Muscle of leg (tissue), 11 donors: ENCODE results near the gene FOXB2. TPM values are rescaled to one million over a fixed set of nuclear protein-coding genes. Genes with fewer than 3 reads are reported as not detected.

Source experiments
- DNase-seq: peaks from one replicate; pipeline ENCODE4 v3.0.0; 2013
- H3K27ac ChIP-seq: one replicate; pipeline ENCODE4 v1.5.1; 2013; ENCODE audit warnings: mild to moderate bottlenecking, low read length, control low read depth
- H3K27me3 ChIP-seq: one replicate; pipeline ENCODE4 v1.6.1; 2013; ENCODE audit warnings: low read length; ENCODE audit not compliant: control insufficient read depth, insufficient read depth
- H3K36me3 ChIP-seq: one replicate; pipeline ENCODE4 v1.6.1; 2013; ENCODE audit warnings: low read length; ENCODE audit not compliant: control insufficient read depth, insufficient read depth
- H3K4me1 ChIP-seq: one replicate; pipeline ENCODE4 v1.6.1; 2013; ENCODE audit warnings: low read length; ENCODE audit not compliant: control insufficient read depth, insufficient read depth
- H3K4me3 ChIP-seq: one replicate; pipeline ENCODE4 v1.5.1; 2013; ENCODE audit warnings: low read length, control low read depth
- H3K9me3 ChIP-seq: replicated peaks from 2 replicates; pipeline ENCODE4 v1.6.1; 2013; ENCODE audit warnings: low read depth, low read length; ENCODE audit not compliant: control insufficient read depth
- WGBS: methylation state at CpG from one replicate; pipeline ENCODE4 v1.1.5; 2013; ENCODE audit warnings: missing lambda C conversion rate; ENCODE audit not compliant: insufficient coverage; 5-methylcytosine and 5-hydroxymethylcytosine counted together
- polyA plus RNA-seq, 8 donors: library from polyadenylated mRNA; unstranded; fragments of 120-200 nt; gene quantifications; one replicate each; pipeline versions ENCODE4 v1.2.1 to v1.2.3, GENCODE V29; 2013; ENCODE audit warnings: inconsistent platforms in 1 of 8, low replicate concordance in 1 of 8; ENCODE audit not compliant: insufficient read length in 8 of 8, insufficient read depth in 1 of 8
- total RNA-seq: library from RNA; stranded (reverse); fragments of 120-200 nt; gene quantifications from one replicate; pipeline ENCODE4 v1.2.4, GENCODE V29; 2013

The FOXB2 gene
- total and polyA plus RNA-seq, 9 donors: not detected

DNA sequence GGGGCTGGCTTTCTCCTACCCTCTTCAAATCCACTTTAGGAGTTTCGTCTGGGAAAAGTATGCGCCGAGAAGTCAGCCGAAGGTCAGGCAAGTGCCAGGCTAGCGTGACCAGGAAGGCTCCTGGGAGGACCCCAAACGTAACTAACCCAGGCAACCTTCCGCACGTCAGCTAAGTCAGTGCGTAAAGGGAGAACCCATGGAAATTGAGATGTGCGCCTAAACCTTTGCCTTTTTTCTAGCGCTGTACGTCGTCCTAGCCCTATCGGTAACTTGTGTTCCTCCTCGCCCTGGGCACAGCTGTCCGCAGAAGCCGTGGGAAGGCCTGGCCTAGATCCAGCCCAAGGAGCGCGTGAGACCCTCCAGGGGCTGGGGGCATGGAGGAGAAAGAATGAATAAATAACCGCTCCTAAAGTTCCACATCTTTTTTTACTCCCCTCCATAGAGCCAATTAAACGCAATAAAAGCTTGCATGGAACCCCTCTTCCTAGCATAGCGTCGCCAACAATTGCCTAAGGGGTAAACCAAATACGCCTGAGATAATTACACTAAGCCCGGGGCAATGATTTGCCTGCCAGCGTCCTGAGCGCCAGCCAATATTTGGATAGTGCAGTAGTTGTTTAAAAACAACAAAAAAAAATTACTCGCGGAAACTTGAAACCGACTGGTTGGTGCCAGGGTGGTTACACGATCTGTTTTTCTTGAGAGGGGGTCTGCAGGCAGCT, 4.0 kb upstream of the FOXB2 start:
- Histone ChIP-seq H3K27ac (no peak overlapping the region), H3K27me3 (peaks cover 90% of the 10 kb centered on the region), H3K4me1 (peaks cover 56% of the 10 kb centered on the region), H3K36me3 (no peaks in the 10 kb centered on the region), H3K4me3 (peak overlapping the region; percentile 8), H3K9me3 (no peaks in the 10 kb centered on the region)
- DNase-seq: no peak
- under 1% methylated on average over 16 of the region's 31 CpGs for WGBS

DNA sequence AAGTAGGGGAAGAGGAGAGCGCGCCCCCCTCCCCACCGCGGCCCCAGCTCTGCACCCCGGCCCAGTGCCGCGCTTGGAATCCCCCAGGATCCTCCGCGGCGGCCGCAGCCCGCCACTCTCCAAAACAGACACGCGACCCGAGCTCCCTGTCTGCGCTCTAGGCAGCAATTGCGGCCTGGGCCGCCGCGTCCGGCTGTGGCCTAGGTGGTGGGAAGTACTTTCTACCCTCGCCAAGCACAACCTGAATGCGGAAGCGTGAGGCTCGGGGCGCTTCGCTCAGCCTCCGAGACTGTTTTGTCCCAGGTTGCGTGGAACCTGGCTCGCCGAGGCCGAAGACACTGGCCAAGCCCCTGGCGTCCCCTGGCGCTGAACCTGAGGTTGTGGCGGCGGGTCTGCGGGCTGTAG, 3.3 kb upstream of the FOXB2 start:
- Histone ChIP-seq H3K4me3 (peak overlapping the region; percentile 8), H3K4me1 (peaks cover 61% of the 10 kb centered on the region), H3K27me3 (peaks cover 91% of the 10 kb centered on the region), H3K27ac (no peak overlapping the region), H3K36me3 (no peaks in the 10 kb centered on the region), H3K9me3 (no peaks in the 10 kb centered on the region)
- no peak for DNase-seq
- WGBS: under 1% methylated on average over 30 of the region's 37 CpGs

DNA sequence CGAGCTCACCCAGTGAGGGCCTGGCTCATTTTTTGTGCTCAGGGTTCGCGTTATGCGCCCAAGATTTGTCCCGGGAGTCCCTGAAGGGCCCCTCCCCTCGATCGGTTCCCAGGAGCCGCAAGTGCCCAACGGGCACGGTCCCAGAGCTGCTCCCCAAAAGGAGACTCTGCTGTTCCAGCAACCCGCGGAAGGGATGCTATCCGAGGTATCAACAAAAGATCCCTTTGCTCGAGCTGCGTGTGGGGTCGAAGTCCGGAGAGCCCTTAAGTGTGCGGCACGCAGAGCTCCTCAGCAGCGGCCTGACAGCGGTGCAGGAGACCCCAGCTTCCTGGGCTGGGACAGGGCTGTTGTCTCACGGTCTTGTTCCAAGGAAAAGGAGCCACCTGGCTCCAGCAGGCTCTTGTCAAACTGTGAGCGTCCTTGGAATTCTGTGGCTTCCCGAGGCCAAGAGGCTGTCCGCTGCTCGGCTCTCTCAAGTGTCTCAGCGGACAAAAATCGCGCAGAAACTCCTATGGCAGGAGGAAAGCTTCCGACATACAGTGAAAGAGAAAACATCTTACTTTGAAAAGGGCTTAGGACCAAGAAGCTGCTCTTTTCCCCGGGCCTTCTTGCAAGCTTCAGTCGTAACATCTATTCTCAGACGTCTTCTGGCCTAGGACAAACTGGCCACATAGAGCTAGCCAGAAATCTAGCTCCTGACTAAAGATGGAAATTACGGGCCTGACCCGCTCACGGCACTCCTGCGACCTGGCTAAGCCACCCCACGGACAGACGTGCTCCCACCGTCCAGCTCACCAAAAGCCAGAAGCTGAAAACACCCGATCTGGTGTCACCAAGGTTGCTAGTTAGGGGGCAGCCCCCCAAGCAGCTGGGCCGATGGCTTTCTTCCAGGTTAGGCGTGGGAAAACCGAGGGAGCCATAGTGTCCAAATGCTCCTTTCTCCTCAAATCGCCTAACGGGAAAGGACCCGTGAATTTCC, 2.6 kb upstream of the FOXB2 start:
- 5% methylated on average over 44 of the region's 47 CpGs for WGBS
- H3K36me3 ChIP-seq: no peaks in the 10 kb centered on the region
- H3K4me1 ChIP-seq: peaks cover 60% of the 10 kb centered on the region
- H3K4me3 ChIP-seq: no peak overlapping the region
- peaks cover 96% of the 10 kb centered on the region for H3K27me3 ChIP-seq
- no peak for DNase-seq
- H3K9me3 ChIP-seq: no peaks in the 10 kb centered on the region
- H3K27ac ChIP-seq: no peak overlapping the region

DNA sequence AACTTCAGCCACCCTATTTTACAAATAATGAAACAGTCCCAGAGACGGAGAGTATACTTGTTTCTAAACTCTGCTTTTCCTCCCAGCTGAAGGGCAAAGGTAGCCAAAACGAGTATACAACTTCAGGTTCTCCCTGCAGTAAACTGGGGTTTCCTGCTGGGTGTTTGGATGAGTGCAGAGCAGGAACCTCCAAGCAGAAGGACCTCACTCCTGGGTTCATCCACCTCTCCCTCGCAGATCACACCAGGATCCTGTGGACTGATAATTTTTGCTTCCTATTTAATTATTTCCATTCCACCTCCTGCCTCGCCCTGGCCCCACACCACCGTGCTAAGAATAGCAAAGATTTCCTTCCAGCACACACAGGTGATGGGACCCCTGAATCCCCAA, 2.0 kb upstream of the FOXB2 start:
- Histone ChIP-seq H3K27me3 (peaks cover 96% of the 10 kb centered on the region), H3K4me3 (no peak overlapping the region), H3K9me3 (no peaks in the 10 kb centered on the region), H3K36me3 (no peaks in the 10 kb centered on the region), H3K27ac (no peak overlapping the region), H3K4me1 (peaks cover 58% of the 10 kb centered on the region)
- 0% methylated on average over 2 of the region's 5 CpGs for WGBS
- no peak for DNase-seq

DNA sequence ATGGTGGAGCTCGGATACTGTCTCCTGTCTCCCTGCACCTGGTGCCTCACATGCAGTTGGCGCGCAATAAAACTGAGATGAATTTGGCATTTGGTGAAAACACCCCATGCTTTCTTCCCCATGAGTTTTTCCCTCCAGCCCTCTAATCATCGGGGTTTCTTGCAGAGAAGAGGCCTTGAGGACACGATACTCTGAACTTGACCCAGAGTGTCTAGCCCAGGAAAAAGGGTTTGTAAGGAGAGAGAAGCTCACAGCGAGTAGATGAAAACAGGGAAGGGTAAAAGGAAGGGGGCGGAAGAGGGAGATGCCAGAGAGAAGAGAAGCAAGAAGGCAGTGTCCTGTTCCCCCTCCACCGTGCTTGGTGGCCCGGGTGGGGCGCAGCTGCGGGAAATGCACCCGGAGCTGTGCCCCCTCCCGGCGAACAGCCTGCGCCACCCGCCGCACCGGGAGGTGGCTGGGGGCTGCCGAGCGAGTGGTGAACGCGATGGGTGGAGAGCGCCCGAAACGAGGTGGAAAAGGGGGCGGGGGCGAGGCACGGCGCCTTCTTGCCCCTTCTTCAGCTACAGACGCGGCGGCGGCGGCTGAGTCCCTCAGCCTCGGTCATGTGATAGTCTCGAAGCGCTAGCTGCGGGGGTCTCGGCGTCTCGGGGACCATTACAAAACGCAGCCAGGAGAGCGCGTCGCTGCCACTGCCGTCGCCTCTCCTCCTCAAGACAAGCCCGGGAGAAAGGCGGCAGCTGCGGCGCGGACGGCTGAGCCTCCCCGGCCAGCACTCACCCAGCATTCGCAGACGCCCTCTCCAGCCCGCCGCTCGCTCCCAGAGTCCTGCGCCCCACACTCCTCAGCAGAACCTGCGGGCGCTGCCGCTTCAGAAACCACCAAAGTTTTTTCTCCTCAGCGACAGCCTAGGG, 1.1 kb upstream of the FOXB2 start:
- H3K36me3 ChIP-seq: no peaks in the 10 kb centered on the region
- H3K27ac ChIP-seq: no peak overlapping the region
- H3K4me1 ChIP-seq: peaks cover 58% of the 10 kb centered on the region
- H3K4me3 ChIP-seq: peak overlapping the region; percentile 10
- no peaks in the 10 kb centered on the region for H3K9me3 ChIP-seq
- peaks cover 97% of the 10 kb centered on the region for H3K27me3 ChIP-seq
- no peak for DNase-seq
- WGBS: 1% methylated on average over 62 of the region's 64 CpGs

DNA sequence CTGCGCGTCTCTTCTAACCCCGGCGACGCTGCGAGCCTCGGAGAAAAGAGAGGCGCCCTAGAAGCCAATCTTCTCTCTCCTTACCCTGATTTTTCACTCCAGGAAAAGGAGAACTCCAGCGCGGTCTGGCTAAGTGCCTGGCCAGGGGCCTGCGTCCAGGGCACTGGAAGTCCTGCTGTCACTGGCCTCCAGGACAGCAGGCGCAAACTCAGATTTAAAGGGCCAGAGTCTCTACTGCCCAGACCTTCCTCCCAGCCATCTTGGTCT, 553 bp upstream of the FOXB2 start:
- H3K4me1 ChIP-seq: peaks cover 55% of the 10 kb centered on the region

DNA sequence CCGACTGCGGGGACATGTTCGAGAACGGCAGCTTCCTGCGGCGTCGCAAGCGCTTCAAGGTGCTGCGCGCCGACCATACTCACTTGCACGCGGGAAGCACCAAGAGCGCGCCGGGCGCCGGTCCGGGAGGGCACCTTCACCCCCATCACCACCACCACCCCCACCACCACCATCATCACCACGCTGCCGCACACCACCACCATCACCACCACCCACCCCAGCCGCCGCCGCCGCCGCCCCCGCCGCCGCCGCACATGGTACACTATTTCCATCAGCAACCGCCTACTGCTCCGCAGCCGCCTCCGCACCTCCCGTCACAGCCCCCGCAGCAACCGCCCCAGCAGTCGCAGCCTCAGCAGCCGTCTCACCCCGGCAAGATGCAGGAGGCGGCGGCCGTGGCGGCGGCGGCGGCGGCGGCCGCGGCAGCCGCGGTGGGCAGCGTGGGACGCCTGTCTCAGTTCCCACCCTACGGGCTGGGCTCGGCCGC, 514 bp downstream of the FOXB2 start:
- H3K27ac ChIP-seq: no peak overlapping the region
- H3K4me1 ChIP-seq: peaks cover 44% of the 10 kb centered on the region
- DNase-seq: no peak
- H3K4me3 ChIP-seq: no peak overlapping the region
- H3K9me3 ChIP-seq: no peaks in the 10 kb centered on the region
- peaks cover 96% of the 10 kb centered on the region for H3K27me3 ChIP-seq
- H3K36me3 ChIP-seq: no peaks in the 10 kb centered on the region
- WGBS: 1% methylated on average over 40 of the region's 58 CpGs

More for the DNA sequence above, 553 bp upstream of the FOXB2 start:
- 0% methylated on average over 9 of the region's 12 CpGs for WGBS
- no peak overlapping the region for H3K27ac ChIP-seq
- DNase-seq: no peak
- no peaks in the 10 kb centered on the region for H3K36me3 ChIP-seq
- H3K27me3 ChIP-seq: peaks cover 97% of the 10 kb centered on the region
- H3K9me3 ChIP-seq: no peaks in the 10 kb centered on the region
- H3K4me3 ChIP-seq: no peak overlapping the region

DNA sequence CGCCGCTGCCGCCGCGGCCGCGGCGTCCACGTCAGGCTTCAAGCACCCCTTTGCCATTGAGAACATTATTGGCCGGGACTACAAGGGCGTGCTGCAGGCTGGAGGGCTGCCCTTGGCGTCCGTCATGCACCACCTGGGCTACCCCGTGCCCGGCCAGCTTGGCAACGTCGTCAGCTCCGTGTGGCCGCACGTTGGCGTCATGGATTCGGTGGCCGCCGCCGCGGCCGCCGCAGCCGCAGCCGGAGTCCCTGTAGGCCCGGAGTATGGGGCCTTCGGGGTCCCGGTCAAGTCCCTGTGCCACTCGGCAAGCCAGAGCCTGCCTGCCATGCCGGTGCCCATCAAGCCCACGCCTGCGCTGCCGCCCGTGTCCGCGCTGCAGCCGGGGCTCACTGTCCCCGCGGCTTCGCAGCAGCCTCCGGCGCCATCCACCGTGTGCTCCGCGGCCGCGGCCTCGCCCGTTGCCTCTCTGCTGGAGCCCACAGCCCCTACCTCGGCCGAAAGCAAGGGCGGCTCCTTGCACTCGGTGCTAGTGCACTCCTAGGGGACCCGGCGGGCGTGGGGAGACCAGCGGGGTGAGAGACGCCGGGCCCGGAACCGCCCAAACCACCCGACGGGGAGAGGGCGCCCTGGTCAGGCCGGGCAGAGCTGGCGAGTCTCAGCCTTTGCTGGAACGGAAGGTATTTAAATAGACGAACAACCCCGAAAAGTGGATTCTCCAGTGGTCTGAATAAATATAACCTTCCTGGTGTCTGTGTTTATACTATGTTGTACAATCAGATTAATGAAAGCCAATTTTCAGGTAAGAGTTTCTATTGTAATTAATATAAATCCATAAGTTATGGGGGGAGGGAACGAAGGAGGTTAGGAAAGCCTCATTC, 1.2 kb downstream of the FOXB2 start:
- under 1% methylated on average over 72 of the region's 75 CpGs for WGBS
- peaks cover 94% of the 10 kb centered on the region for H3K27me3 ChIP-seq

DNA sequence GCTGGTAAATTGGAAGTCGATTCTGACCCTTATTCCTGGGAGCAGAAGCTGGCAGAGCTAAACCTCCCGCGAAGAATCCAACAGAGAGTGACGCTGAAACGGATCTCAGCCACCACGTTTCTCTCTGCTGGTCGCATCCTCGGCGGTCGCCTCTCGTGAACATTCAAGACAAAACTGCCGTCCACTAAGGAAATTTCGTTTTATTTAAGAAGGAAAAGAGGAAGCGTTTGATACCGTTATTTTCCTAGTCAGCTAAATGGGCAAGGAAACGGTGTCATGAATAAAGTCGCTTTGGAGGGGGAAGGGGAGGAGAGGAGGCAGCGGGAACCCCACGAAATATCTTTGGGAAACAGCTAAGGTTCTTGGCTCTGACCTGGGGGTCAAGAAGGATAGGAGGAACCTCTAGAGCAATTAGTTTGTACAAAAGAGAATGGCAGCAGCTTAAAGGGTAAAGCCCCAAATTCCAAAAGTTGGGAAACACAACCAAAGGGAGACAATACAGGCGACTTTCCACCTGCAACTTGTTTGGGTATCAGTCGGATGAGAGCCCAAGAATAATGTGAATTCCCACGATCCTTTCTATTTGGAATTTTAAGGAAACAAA, 1.9 kb downstream of the FOXB2 start:
- peaks cover 89% of the 10 kb centered on the region for H3K27me3 ChIP-seq
- no peak overlapping the region for H3K4me3 ChIP-seq
- no peaks in the 10 kb centered on the region for H3K9me3 ChIP-seq
- no peaks in the 10 kb centered on the region for H3K36me3 ChIP-seq
- peaks cover 31% of the 10 kb centered on the region for H3K4me1 ChIP-seq
- H3K27ac ChIP-seq: no peak overlapping the region
- no peak for DNase-seq
- 2% methylated on average over 18 of the region's 22 CpGs for WGBS

More for the DNA sequence above, 1.2 kb downstream of the FOXB2 start:
- Histone ChIP-seq H3K9me3 (no peaks in the 10 kb centered on the region), H3K36me3 (no peaks in the 10 kb centered on the region), H3K4me1 (peaks cover 37% of the 10 kb centered on the region), H3K27ac (no peak overlapping the region), H3K4me3 (no peak overlapping the region)
- DNase-seq: no peak
